Ovary (tissue), 3 donors: ENCODE results near the gene RPTOR.

Experiments
- POLR2A ChIP-seq: fragments of 450-650 bp; IDR thresholded peaks from one replicate; pipeline ENCODE4 v1.6.1; 2017; ENCODE audit warnings: antibody characterized with exemption, mild to moderate bottlenecking, moderate library complexity
- TF ChIP-seq, protein P1 (sequence below), 3 donors: fragments of 450-650 bp in 2 of 3; fragments of 200-600 bp in 1 of 3; IDR thresholded peaks; one replicate each; pipeline versions ENCODE4 v1.5.1 to v1.8.0; 2016 to 2022; ENCODE audit warnings: antibody characterized with exemption in 3 of 3, mild to moderate bottlenecking in 1 of 3
- donor health status: DM: no; HTN: no; CAD: no.

DNA sequence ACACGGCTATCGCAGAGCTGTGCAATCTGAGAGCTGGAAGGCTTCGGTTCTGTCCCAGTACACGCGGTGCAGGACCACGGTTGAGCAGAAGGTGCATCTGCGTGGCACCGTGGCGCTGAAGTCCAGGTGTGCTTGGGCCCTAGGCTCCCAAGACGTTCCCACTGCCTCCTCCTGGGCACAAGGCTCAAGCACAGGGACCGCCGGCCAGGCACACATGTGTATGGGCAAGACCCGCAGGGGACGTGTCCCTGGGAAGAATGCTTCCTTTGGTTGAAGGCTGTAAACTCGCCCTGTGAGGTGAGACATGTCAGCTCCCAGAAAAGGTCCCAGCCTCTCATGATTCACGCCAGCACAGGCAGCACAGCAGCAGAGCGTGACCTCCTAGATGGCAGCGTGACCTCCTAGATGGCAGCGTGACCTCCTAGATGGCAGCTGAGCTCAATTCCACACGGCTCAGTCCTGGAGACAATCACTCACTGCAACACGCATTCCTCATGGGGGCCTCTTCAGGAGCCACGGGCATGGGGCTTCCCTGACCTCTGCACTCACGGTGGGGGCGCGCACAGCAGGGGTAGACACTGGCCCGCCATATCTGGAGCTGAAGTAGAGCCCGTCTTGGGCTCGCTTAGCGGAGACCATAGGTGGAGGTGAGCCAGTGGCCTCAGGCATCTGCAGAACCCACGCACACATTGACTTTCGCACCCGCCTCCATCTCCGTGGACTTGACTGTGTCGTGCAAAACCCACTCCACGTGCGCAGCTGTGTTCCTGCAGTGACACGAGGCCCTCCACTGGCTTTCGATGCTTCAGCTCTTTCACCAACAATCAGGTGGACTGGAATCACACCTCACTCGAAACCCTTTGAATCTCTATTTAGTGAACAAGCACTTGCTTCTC is 362.0 kb downstream of the RPTOR start:
- TF ChIP-seq, protein P1, sequence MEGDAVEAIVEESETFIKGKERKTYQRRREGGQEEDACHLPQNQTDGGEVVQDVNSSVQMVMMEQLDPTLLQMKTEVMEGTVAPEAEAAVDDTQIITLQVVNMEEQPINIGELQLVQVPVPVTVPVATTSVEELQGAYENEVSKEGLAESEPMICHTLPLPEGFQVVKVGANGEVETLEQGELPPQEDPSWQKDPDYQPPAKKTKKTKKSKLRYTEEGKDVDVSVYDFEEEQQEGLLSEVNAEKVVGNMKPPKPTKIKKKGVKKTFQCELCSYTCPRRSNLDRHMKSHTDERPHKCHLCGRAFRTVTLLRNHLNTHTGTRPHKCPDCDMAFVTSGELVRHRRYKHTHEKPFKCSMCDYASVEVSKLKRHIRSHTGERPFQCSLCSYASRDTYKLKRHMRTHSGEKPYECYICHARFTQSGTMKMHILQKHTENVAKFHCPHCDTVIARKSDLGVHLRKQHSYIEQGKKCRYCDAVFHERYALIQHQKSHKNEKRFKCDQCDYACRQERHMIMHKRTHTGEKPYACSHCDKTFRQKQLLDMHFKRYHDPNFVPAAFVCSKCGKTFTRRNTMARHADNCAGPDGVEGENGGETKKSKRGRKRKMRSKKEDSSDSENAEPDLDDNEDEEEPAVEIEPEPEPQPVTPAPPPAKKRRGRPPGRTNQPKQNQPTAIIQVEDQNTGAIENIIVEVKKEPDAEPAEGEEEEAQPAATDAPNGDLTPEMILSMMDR (IDR thresholded peaks at IDR 0.05), result no peak
- no peak for TF ChIP-seq POLR2A
